ENCODE data around the gene ARPIN. TPM values are rescaled to one million over a fixed set of nuclear protein-coding genes. Genes with fewer than 3 reads are reported as not detected.

Gene ARPIN
- total and polyA plus RNA-seq, 10 of the 15 experiments (the other 5 are each of a cell fraction or from before 2014, with no cell fraction given), result 0.02 to 0.04 TPM; not detected in 8

DNA sequence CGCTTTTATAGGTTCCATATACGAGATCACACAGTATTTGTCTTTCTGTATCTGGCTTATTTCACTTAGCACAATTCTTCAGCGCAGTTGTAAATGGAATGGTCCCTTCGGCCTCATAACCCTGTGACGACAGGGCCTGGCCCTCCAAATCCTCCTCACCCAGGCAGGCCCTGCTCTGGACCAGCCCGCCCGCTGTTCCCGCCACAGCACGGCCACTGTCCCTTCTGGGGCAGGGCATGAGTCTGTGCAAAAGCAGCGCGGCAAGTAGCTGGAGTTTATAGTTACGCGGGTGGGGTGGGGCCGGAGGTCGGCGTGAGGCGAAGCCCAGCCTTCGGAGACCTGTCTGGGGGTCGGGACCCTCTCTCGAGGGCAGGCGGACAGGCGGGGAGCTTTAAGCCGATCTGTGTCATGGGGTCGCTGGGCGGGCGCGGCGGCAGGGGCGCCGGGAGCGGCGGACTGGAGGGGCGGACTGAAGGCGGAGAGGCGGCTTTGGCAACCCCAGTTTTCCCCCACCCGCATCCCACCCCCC lies 543 bp downstream of the ARPIN start:
- WGBS (ENCODE audit: insufficient coverage, insufficient replicate concordance, low lambda C conversion rate, missing lambda C conversion rate), result 40% methylated on average over 22 of the region's 36 CpGs
- Histone ChIP-seq H3K79me2 (ENCODE audit: control insufficient read depth, insufficient read depth, low read length) (no peaks in the 10 kb centered on the region), H3K27ac (ENCODE audit: control insufficient read depth, insufficient read depth) (no peak overlapping the region), H3K9me3 (replicated peaks; ENCODE audit: control insufficient read depth, insufficient read depth, low read length) (no peaks in the 10 kb centered on the region), H3K27me3 (replicated peaks in 1 of 2; ENCODE audit: control insufficient read depth in 2 of 2, insufficient read depth in 2 of 2, low read length in 1 of 2) (peaks cover 1 to 4% of the 10 kb centered on the region in 2 experiments; a peak in 2 of 4 replicates), H3K4me1 (ENCODE audit: control insufficient read depth, insufficient read depth, low read length) (no peaks in the 10 kb centered on the region), H3K9ac (ENCODE audit: control insufficient read depth, insufficient read depth, low read length) (no peak overlapping the region), H2AFZ (ENCODE audit: control insufficient read depth, low read depth, low read length) (no peak overlapping the region), H3K4me3 (no peak overlapping the region), H3K4me2 (ENCODE audit: control insufficient read depth, insufficient read depth) (no peak overlapping the region), H3K36me3 (ENCODE audit: control insufficient read depth in 2 of 2, insufficient read depth in 2 of 2, low read length in 1 of 2) (no peaks in the 10 kb centered on the region), H4K20me1 (ENCODE audit: control insufficient read depth, insufficient read depth) (no peaks in the 10 kb centered on the region)
- in situ Hi-C loops (cut with MboI) (no loop called here), intact Hi-C loops (cut with micrococcal nuclease; ENCODE audit: unreplicated experiment) (no loop called here)
- BruUV-seq (replicated peaks), result no TSS peak
- POLR2A ChIA-PET, result no interaction called here
- no peak for DNase-seq (ENCODE audit: low read depth, low spot score)
- TF ChIP-seq, protein P1, sequence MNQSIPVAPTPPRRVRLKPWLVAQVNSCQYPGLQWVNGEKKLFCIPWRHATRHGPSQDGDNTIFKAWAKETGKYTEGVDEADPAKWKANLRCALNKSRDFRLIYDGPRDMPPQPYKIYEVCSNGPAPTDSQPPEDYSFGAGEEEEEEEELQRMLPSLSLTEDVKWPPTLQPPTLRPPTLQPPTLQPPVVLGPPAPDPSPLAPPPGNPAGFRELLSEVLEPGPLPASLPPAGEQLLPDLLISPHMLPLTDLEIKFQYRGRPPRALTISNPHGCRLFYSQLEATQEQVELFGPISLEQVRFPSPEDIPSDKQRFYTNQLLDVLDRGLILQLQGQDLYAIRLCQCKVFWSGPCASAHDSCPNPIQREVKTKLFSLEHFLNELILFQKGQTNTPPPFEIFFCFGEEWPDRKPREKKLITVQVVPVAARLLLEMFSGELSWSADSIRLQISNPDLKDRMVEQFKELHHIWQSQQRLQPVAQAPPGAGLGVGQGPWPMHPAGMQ (IDR thresholded peaks at IDR 0.05; ENCODE audit: borderline replicate concordance), result no peak
- TF ChIP-seq ZBTB11 (CRISPR knock-in tag; IDR thresholded peaks at IDR 0.05) (no peak), CHD2 (IDR thresholded peaks at IDR 0.05; ENCODE audit: borderline replicate concordance, low read depth, low read length) (no peak), GATAD2B (conservative IDR thresholded peaks at IDR 0.05; ENCODE audit: low read depth) (no peak), TCF3 (IDR thresholded peaks at IDR 0.05; ENCODE audit: borderline replicate concordance, insufficient read depth, low read depth, low read length) (no peak), SMC3 (IDR thresholded peaks at IDR 0.05; ENCODE audit: borderline replicate concordance, low read length) (no peak), PAX5 (IDR thresholded peaks at IDR 0.05; ENCODE audit: borderline replicate concordance, low read depth, low read length) (no peak), ATF7 (IDR thresholded peaks at IDR 0.05; ENCODE audit: low read depth) (no peak), NFYA (IDR thresholded peaks at IDR 0.05; ENCODE audit: borderline replicate concordance, low read depth, low read length) (no peak)
- TF ChIP-seq, protein P2, sequence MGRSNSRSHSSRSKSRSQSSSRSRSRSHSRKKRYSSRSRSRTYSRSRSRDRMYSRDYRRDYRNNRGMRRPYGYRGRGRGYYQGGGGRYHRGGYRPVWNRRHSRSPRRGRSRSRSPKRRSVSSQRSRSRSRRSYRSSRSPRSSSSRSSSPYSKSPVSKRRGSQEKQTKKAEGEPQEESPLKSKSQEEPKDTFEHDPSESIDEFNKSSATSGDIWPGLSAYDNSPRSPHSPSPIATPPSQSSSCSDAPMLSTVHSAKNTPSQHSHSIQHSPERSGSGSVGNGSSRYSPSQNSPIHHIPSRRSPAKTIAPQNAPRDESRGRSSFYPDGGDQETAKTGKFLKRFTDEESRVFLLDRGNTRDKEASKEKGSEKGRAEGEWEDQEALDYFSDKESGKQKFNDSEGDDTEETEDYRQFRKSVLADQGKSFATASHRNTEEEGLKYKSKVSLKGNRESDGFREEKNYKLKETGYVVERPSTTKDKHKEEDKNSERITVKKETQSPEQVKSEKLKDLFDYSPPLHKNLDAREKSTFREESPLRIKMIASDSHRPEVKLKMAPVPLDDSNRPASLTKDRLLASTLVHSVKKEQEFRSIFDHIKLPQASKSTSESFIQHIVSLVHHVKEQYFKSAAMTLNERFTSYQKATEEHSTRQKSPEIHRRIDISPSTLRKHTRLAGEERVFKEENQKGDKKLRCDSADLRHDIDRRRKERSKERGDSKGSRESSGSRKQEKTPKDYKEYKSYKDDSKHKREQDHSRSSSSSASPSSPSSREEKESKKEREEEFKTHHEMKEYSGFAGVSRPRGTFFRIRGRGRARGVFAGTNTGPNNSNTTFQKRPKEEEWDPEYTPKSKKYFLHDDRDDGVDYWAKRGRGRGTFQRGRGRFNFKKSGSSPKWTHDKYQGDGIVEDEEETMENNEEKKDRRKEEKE (IDR thresholded peaks at IDR 0.05), result no peak
- TF ChIP-seq, protein P3, sequence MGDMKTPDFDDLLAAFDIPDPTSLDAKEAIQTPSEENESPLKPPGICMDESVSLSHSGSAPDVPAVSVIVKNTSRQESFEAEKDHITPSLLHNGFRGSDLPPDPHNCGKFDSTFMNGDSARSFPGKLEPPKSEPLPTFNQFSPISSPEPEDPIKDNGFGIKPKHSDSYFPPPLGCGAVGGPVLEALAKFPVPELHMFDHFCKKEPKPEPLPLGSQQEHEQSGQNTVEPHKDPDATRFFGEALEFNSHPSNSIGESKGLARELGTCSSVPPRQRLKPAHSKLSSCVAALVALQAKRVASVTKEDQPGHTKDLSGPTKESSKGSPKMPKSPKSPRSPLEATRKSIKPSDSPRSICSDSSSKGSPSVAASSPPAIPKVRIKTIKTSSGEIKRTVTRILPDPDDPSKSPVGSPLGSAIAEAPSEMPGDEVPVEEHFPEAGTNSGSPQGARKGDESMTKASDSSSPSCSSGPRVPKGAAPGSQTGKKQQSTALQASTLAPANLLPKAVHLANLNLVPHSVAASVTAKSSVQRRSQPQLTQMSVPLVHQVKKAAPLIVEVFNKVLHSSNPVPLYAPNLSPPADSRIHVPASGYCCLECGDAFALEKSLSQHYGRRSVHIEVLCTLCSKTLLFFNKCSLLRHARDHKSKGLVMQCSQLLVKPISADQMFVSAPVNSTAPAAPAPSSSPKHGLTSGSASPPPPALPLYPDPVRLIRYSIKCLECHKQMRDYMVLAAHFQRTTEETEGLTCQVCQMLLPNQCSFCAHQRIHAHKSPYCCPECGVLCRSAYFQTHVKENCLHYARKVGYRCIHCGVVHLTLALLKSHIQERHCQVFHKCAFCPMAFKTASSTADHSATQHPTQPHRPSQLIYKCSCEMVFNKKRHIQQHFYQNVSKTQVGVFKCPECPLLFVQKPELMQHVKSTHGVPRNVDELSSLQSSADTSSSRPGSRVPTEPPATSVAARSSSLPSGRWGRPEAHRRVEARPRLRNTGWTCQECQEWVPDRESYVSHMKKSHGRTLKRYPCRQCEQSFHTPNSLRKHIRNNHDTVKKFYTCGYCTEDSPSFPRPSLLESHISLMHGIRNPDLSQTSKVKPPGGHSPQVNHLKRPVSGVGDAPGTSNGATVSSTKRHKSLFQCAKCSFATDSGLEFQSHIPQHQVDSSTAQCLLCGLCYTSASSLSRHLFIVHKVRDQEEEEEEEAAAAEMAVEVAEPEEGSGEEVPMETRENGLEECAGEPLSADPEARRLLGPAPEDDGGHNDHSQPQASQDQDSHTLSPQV (IDR thresholded peaks at IDR 0.05), result no peak
- no peak for FAIRE-seq
- RAD21 ChIA-PET (ENCODE audit: unreplicated experiment), result no interaction called here
- SMC1A ChIA-PET (ENCODE audit: uncharacterized antibody, unreplicated experiment), result no interaction called here
- CTCF ChIA-PET, result interaction anchor here (0.6 to 1.6 kb wide), 3 partner anchors 9 to 158 kb away, joined by 3 to 4 read pairs (median 3); no protein-coding TSS in a partner anchor
- ATAC-seq, result no peak
